Epithelial cell of proximal tubule (primary cell): ENCODE data around the gene KRTAP10-8. TPM values are rescaled to one million over a fixed set of nuclear protein-coding genes. Genes with fewer than 3 reads are reported as not detected.
"Not testable (repeated sequence)": the region's sequence is repeated elsewhere in the genome, so short reads cannot be mapped to it uniquely, and the experiment has no call there.

ENCODE experiments used
- DNase-seq: peaks from one replicate; pipeline ENCODE4 v3.0.0-alpha.2; 2011; ENCODE audit warnings: low read depth
- H3K4me3 ChIP-seq: 2 replicates; pipeline ENCODE4 v1.5.1; 2011; ENCODE audit warnings: low read depth, mild to moderate bottlenecking, low read length
- CTCF ChIP-seq: conservative IDR thresholded peaks from 2 replicates; pipeline ENCODE4 v1.5.1; 2012; ENCODE audit warnings: low read depth, mild to moderate bottlenecking, low read length
- total RNA-seq: library from RNA; depleted of rRNA; stranded (reverse); fragments of >200 nt; gene quantifications from 2 replicates; pipeline ENCODE4 v1.2.3, GENCODE V29; 2015

Gene KRTAP10-8
- total RNA-seq, 1 donor from 2014 or later = not detected

- DNase-seq = no peak
- no peak for TF ChIP-seq CTCF
- no peak overlapping the region for H3K4me3 ChIP-seq
Observed at GRCh38 chr21:44602463-44602850, 9.4 kb upstream of the KRTAP10-8 start.

DNA sequence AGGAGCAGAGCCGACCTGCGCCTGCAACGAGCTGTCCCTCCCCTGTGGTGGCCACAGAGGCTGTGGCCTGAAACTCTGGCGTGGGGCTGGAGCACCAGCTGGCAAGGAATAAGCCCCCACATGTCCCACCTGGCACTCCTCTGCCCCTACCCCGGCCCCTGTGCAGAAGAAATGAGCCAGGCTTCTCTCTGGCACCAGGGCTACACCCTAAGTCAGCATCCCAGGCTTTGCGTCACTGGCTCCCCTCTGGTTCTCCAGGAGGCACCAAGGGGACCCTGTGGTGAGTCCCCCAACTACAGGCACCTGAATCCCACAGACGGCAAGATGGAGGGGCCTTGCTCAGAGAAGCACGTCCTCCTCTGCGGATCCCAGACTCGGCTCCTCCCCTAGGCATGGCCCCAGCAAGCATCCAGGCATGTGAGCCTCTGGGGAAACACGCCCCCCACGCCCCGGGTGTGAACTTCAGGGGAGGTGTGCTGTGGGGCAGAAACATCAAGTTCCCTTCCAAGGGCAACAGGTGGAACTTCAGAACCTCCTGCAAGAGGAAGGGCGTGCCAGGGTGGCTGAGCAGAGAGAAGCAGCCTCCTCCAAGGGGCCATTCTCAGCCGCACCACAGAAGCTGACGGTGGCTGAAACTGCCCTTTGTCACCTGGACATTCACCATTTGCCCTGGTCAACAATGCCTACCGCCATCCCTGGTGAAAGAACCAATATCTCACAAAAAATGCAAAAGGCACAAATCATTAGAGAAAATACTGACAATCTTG is 8.6 kb upstream of the KRTAP10-8 start:
- no peak for TF ChIP-seq CTCF
- no peak overlapping the region for H3K4me3 ChIP-seq
- no peak for DNase-seq

DNA sequence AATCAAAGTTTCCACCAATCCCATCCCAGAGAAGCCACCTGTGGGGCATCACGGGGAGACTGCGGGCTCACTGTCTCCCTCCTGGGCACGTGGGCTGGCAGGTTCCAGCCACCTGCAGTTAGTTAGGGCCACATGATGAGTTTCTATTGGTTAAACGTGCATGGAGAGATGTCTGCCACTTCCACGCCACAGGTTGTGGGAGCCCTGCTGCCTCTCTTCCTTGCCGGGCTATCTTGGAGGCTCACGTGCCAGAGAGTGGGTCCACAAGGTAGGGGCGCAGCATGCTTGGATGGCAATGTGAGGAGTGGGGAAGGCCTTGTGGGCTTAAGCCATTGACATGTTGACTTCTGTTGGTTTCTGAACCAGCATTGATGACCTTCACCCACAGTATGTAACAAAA is 8.0 kb upstream of the KRTAP10-8 start:
- TF ChIP-seq CTCF = no peak
- DNase-seq = no peak
- H3K4me3 ChIP-seq = no peak overlapping the region

DNA sequence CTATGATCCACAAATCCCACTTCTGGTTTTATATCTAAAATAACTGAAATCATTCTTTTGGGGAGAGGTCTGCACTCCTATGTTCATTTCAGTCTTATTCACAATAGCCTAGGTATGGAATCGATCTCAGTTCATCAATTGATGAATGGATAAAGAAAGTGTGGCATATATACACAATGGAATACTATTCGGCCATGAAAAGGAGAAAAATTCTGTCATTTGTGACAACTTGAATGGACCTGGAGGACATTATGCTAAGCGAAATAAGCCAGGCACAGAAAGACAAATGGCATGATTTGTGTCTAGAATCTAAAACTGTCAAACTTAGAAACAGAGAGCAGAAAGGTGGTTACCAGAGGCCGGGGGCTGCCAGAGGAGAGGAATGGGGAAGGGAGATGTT is 5.4 kb upstream of the KRTAP10-8 start:
- DNase-seq = no peak
- no peak overlapping the region for H3K4me3 ChIP-seq
- no peak for TF ChIP-seq CTCF

DNA sequence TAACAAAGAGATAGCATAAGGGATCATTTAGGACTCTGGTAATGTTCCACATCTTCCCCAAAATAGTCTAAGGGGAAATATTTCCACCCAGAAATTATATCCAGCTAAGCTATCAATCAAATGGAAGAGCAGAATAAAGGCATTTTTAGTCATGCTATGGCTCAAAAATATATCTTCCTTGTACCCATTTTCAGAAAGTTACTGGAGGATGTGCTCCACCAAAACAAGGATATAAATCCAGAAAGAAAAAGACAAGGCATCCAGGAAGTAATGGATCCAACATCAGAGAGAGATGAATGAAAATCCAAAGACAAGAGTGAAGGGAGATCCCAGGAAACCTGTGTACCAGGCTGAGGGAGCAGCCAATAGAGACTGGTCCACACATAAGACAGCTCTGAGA is 2.7 kb upstream of the KRTAP10-8 start:
- no peak overlapping the region for H3K4me3 ChIP-seq
- DNase-seq = no peak
- TF ChIP-seq CTCF = no peak

GRCh38 chr21:44610157-44610843 is 1.6 kb upstream of the KRTAP10-8 start:
- not testable (repeated sequence) for DNase-seq, H3K4me3 ChIP-seq

DNA sequence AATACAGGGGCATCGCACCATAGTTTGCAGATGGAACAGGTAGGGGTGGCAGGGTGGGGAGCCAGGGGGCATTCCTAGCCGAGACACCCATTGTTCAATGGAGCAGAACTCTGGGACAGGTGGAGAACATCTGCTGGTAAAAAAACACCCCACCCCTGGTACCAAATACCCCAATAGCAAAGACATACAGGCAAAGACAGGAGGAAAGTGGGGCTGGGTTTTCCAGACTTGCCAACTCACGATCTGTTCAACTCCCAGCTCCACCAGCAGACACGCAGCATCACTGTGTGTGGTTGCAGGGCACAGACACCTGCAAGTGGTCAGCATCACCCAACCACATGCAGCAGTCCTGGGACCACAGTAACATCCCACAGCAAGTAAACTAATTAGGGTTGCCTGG is 328 bp upstream of the KRTAP10-8 start:
- no peak for DNase-seq
- no peak for TF ChIP-seq CTCF
- H3K4me3 ChIP-seq = no peak overlapping the region
